Erythroblast (primary cell): ENCODE measurements around the gene MYB.

ENCODE experiments used
- GATA1 ChIP-seq: IDR thresholded peaks from 2 replicates; pipeline ENCODE4 v1.6.1; 2011; ENCODE audit warnings: low read depth, mild to moderate bottlenecking, control low read depth, low read length, moderate library complexity
- POLR2A ChIP-seq: IDR thresholded peaks from 2 replicates; pipeline ENCODE4 v1.6.1; 2011; ENCODE audit warnings: mild to moderate bottlenecking, low read length

- TF ChIP-seq POLR2A: no peak
- no peak for TF ChIP-seq GATA1
These were observed 70.7 kb downstream of the MYB start for GRCh38 chr6:135251498-135252441.
